SK-N-SH (cell line): ENCODE data around the gene TTN. TPM values are rescaled to one million over a fixed set of nuclear protein-coding genes. Genes with fewer than 3 reads are reported as not detected.
A peak's percentile ranks its signal among the peaks of the same experiment; 100 is the strongest.

Experiments
- CTCF ChIA-PET: fragments of 300-600, 350-600 bp; formaldehyde crosslinking; extraction: SDS; loops from one replicate; lab custom pipeline; 2021; lab: Yijun Ruan, JAX
- POLR2A ChIA-PET: fragments of 350-600 bp; sonication (Branson Sonifier 250); formaldehyde crosslinking; extraction: SDS; loops from one replicate; lab custom pipeline; 2020; ENCODE audit warnings: antibody characterized with exemption, inconsistent platforms; lab: Yijun Ruan, JAX
- DNase-seq: peaks from one replicate; pipeline ENCODE4 v3.0.0; 2012
- H2AFZ ChIP-seq: fragments of 200-600 bp; sonication (generic); 2 replicates; pipeline ENCODE4 v1.8.1; 2016; ENCODE audit warnings: antibody characterized with exemption, mild to moderate bottlenecking, low read depth
- H3F3A ChIP-seq: fragments of 200-600 bp; sonication (generic); replicated peaks from 2 replicates; pipeline ENCODE3; 2016; ENCODE audit warnings: antibody characterized with exemption, mild to moderate bottlenecking; ENCODE audit not compliant: insufficient read depth
- H3K27ac ChIP-seq, 2 experiments: fragments of 200-500 bp in 1 of 2; fragments of 200-600 bp in 1 of 2; sonication (Bioruptor generic) in 1 of 2; sonication (generic), shearing (Covaris generic) in 1 of 2; 2 replicates each; pipeline versions ENCODE4 v1.5.1 to v1.6.1; 2014 to 2016; ENCODE audit warnings: low read depth in 2 of 2, inconsistent platforms in 1 of 2, low read length in 1 of 2, mild to moderate bottlenecking in 1 of 2, mixed read lengths in 1 of 2
- H3K27me3 ChIP-seq: fragments of 200-600 bp; sonication (generic), shearing (Covaris generic); 2 replicates; pipeline ENCODE4 v1.6.1; 2016; ENCODE audit warnings: mixed run types; ENCODE audit not compliant: insufficient read depth
- H3K36me3 ChIP-seq, 2 experiments: fragments of 200-500 bp in 1 of 2; fragments of 200-600 bp in 1 of 2; sonication (Bioruptor generic) in 1 of 2; sonication (generic) in 1 of 2; replicated peaks in 1 of 2; 2 replicates each; pipeline versions ENCODE3 to v1.5.1; 2014 to 2016; ENCODE audit warnings: low read length in 1 of 2, mild to moderate bottlenecking in 1 of 2; ENCODE audit not compliant: insufficient read depth in 2 of 2, control insufficient read depth in 1 of 2
- H3K4me1 ChIP-seq, 2 experiments: fragments of 200-500 bp in 1 of 2; fragments of 200-600 bp in 1 of 2; sonication (Bioruptor generic) in 1 of 2; sonication (generic), shearing (Covaris generic) in 1 of 2; 2 replicates each; pipeline versions ENCODE4 v1.5.1 to v1.6.1; 2014 to 2016; ENCODE audit warnings: low read depth in 1 of 2, low read length in 1 of 2, mixed run types in 1 of 2; ENCODE audit not compliant: insufficient read depth in 2 of 2, control insufficient read depth in 1 of 2
- H3K4me2 ChIP-seq: fragments of 200-600 bp; sonication (generic), shearing (Covaris generic); 2 replicates; pipeline ENCODE4 v1.6.1; 2017; ENCODE audit warnings: mixed run types
- H3K4me3 ChIP-seq, 2 experiments: fragments of 200-500 bp in 1 of 2; fragments of 200-600 bp in 1 of 2; sonication (Bioruptor generic) in 1 of 2; sonication (generic), shearing (Covaris generic) in 1 of 2; 2 replicates each; pipeline versions ENCODE4 v1.5.1 to v1.8.1; 2014 to 2016; ENCODE audit warnings: low read depth in 2 of 2, inconsistent platforms in 1 of 2, low read length in 1 of 2, mild to moderate bottlenecking in 1 of 2, mixed read lengths in 1 of 2, moderate library complexity in 1 of 2
- H3K79me2 ChIP-seq: fragments of 200-600 bp; sonication (generic); 2 replicates; pipeline ENCODE4 v1.8.1; 2017; ENCODE audit warnings: mild to moderate bottlenecking; ENCODE audit not compliant: insufficient read depth
- H3K9ac ChIP-seq: fragments of 200-600 bp; sonication (generic); 2 replicates; pipeline ENCODE4 v1.6.1; 2017; ENCODE audit warnings: mixed run types
- H3K9me2 ChIP-seq: fragments of 200-600 bp; sonication (generic); 2 replicates; pipeline ENCODE4 v1.6.1; 2017; ENCODE audit warnings: mixed run types
- H3K9me3 ChIP-seq: fragments of 200-600 bp; sonication (generic); 2 replicates; pipeline ENCODE4 v1.6.1; 2017; ENCODE audit warnings: mixed run types, mild to moderate bottlenecking, moderate library complexity
- H4K20me1 ChIP-seq: fragments of 200-600 bp; sonication (generic); 2 replicates; pipeline ENCODE4 v1.6.1; 2017; ENCODE audit warnings: mild to moderate bottlenecking, mixed run types; ENCODE audit not compliant: insufficient read depth
- ELF1 ChIP-seq: IDR thresholded peaks from 2 replicates; pipeline ENCODE4 v1.4.0; 2012
- EZH2phosphoT487 ChIP-seq: fragments of 200-600 bp; sonication (generic); IDR thresholded peaks from 2 replicates; pipeline ENCODE4 v1.6.1; 2017; ENCODE audit warnings: low read depth, mixed run types, mild to moderate bottlenecking, antibody characterized with exemption, moderate library complexity, borderline replicate concordance
- GATA2 ChIP-seq: sonication (generic); formaldehyde crosslinking; IDR thresholded peaks from 2 replicates; pipeline ENCODE4 v1.5.0; 2020; ENCODE audit warnings: mild to moderate bottlenecking, missing genetic modification reagents
- NFIC ChIP-seq: IDR thresholded peaks from 2 replicates; pipeline ENCODE4 v1.4.0; 2012; ENCODE audit warnings: borderline replicate concordance
- RAD21 ChIP-seq: IDR thresholded peaks from 2 replicates; pipeline ENCODE4 v1.6.1; 2012; ENCODE audit warnings: mild to moderate bottlenecking, low read length
- RCOR1 ChIP-seq: fragments of 150-350 bp; IDR thresholded peaks from 2 replicates; pipeline ENCODE4 v1.6.1; 2017; ENCODE audit warnings: antibody characterized with exemption, low read length
- RXRA ChIP-seq: IDR thresholded peaks from 2 replicates; pipeline ENCODE4 v1.4.0; 2012; ENCODE audit warnings: low read depth, mild to moderate bottlenecking, borderline replicate concordance
- SIN3A ChIP-seq: IDR thresholded peaks from 2 replicates; pipeline ENCODE4 v1.6.1; 2012; ENCODE audit warnings: low read depth, mild to moderate bottlenecking, low read length, moderate library complexity, borderline replicate concordance
- TAF1 ChIP-seq: IDR thresholded peaks from 2 replicates; pipeline ENCODE4 v1.6.1; 2012; ENCODE audit warnings: low read depth, mild to moderate bottlenecking, low read length, moderate library complexity, borderline replicate concordance
- TEAD4 ChIP-seq: IDR thresholded peaks from 2 replicates; pipeline ENCODE4 v1.4.0; 2012; ENCODE audit warnings: mild to moderate bottlenecking, borderline replicate concordance; ENCODE audit not compliant: insufficient read depth
- whole genome bisulfite sequencing: methylation state at CpG from one replicate; pipeline ENCODE4 v1.1.6; 2017; ENCODE audit warnings: low lambda C conversion rate; 5-methylcytosine and 5-hydroxymethylcytosine counted together
- polyA plus RNA-seq, 3 experiments: library from polyadenylated mRNA; depleted of rRNA; stranded (reverse); fragments of >200 nt; gene quantifications; 2 replicates each; pipeline ENCODE4 v1.2.3, GENCODE V29; 2012
- TF ChIP-seq, protein P1 (sequence below): IDR thresholded peaks from 2 replicates; pipeline ENCODE4 v1.4.0; 2012; ENCODE audit warnings: low read depth, borderline replicate concordance
- TF ChIP-seq, protein P2 (sequence below): IDR thresholded peaks from 2 replicates; pipeline ENCODE4 v1.6.1; 2012; ENCODE audit warnings: mild to moderate bottlenecking, low read depth, low read length, moderate library complexity
- TF ChIP-seq, protein P3 (sequence below): fragments of 150-350 bp; IDR thresholded peaks from 2 replicates; pipeline ENCODE4 v1.6.1; 2017; ENCODE audit warnings: antibody characterized with exemption, low read length, low read depth, borderline replicate concordance
- TF ChIP-seq, protein P4 (sequence below): fragments of 150-350 bp; IDR thresholded peaks from 2 replicates; pipeline ENCODE4 v1.6.1; 2016; ENCODE audit warnings: mild to moderate bottlenecking, low read depth, low read length

The TTN gene
- polyA plus RNA-seq, 1 of the 3 experiments (the other 2 are of a cell fraction), result 0.08 TPM

DNA sequence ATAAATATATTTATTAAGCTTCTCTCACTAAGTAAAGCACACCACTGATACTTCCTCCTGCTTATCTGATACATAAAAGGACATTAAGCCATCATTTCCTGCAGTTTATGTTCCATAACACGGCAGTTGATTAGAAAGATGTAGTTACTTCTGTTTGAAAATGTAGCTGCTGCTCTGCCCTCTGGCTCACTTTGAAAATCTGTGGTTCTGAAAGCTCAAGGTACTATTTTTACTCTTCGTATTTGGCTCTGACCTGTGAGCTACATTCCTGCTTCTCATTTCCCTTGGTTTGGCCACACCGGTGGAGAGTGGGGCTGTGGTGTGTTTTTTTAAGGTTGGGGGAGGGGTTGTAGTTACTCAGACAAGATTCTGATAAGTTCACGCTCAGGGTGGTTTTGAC is 12.8 kb upstream of the TTN start:
- Histone ChIP-seq H3K36me3 (no peaks in the 10 kb centered on the region), H4K20me1 (no peaks in the 10 kb centered on the region), H3K4me1 (peaks cover 4% of the 10 kb centered on the region in 2 experiments; a peak in 2 of 4 replicates), H3K9me3 (no peaks in the 10 kb centered on the region)
- DNase-seq, result no peak
- CTCF ChIA-PET, result interaction anchor here (0.8 to 1.2 kb wide), 3 partner anchors 9 to 25 kb away, joined by 3 to 4 read pairs (median 3); no protein-coding TSS in a partner anchor
- TF ChIP-seq TAF1, result no peak
- TF ChIP-seq, protein P1, sequence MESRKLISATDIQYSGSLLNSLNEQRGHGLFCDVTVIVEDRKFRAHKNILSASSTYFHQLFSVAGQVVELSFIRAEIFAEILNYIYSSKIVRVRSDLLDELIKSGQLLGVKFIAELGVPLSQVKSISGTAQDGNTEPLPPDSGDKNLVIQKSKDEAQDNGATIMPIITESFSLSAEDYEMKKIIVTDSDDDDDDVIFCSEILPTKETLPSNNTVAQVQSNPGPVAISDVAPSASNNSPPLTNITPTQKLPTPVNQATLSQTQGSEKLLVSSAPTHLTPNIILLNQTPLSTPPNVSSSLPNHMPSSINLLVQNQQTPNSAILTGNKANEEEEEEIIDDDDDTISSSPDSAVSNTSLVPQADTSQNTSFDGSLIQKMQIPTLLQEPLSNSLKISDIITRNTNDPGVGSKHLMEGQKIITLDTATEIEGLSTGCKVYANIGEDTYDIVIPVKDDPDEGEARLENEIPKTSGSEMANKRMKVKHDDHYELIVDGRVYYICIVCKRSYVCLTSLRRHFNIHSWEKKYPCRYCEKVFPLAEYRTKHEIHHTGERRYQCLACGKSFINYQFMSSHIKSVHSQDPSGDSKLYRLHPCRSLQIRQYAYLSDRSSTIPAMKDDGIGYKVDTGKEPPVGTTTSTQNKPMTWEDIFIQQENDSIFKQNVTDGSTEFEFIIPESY, result no peak
- TF ChIP-seq GATA2 (CRISPR knock-in tag), result 0 out of 2 replicates have a peak, but pooled peaks have one; percentile 24
- no peak for TF ChIP-seq RCOR1
- TF ChIP-seq SIN3A, result no peak
- TF ChIP-seq, all 33 proteins: peak for 1
- Histone ChIP-seq H3K27ac (peak overlapping the region in 1 of 2 experiments; percentile 50; a peak in 2 of 4 replicates), H3K79me2 (no peaks in the 10 kb centered on the region), H3K9ac (no peak overlapping the region), H3K4me2 (no peak overlapping the region), H2AFZ (0 out of 2 replicates have a peak overlapping the region, but pooled peaks have one; percentile 70), H3K4me3 (no peak overlapping the region), H3F3A (peaks cover 8% of the 10 kb centered on the region), H3K9me2 (no peaks in the 10 kb centered on the region), H3K27me3 (no peaks in the 10 kb centered on the region)
- WGBS, result 53% methylated on average over 4 of the region's 4 CpGs
- POLR2A ChIA-PET, result no interaction called here

DNA sequence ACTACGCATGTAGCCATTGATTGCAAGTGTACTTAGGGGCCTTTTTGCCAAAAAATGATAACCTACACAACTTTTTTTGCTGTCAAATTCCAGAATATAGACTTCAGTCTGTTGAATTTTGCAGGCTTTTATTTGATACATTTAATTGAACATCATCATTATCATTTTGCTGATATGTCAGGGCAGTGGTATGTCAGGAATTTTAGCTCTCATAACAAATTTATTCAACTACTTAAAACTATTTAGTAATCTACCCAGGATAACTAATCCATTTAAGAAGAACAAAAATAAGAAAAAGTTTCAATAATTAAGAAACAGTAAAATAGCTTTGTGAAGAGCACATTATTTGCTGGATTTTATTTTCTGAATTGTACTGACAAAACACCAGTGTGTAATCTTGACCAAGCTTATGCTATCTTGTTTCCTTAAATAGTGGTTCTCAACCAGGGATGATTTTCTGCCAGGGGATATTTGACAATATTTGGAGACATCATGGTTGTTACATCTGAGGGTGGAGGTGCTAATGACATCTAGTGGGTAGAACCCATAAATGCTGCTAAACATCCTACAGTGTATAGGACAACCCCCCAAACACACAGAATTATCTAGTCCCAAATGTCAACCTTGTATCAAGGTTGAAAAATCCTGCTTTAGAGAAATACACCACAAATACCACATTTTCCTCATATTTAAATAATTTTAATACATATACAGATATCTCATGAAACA is 12.1 kb upstream of the TTN start:
- no peaks in the 10 kb centered on the region for H3K9me3 ChIP-seq
- H3K4me2 ChIP-seq, result no peak overlapping the region
- peaks cover 8% of the 10 kb centered on the region for H3F3A ChIP-seq
- no peak for DNase-seq
- no peaks in the 10 kb centered on the region for H3K79me2 ChIP-seq
- H4K20me1 ChIP-seq, result no peaks in the 10 kb centered on the region
- no peak overlapping the region for H3K4me3 ChIP-seq
- H3K9ac ChIP-seq, result no peak overlapping the region
- no peaks in the 10 kb centered on the region for H3K9me2 ChIP-seq
- no peak overlapping the region; the same call in 1 of the 2 replicates for H2AFZ ChIP-seq
- H3K27me3 ChIP-seq, result no peaks in the 10 kb centered on the region
- POLR2A ChIA-PET, result no interaction called here
- CTCF ChIA-PET, result interaction anchor here (0.8 to 1.2 kb wide), 2 partner anchors 10 to 26 kb away, joined by 3 to 4 read pairs; no protein-coding TSS in a partner anchor
- WGBS, result 90% methylated on average over 1 of the region's 1 CpG
- no peak overlapping the region; a peak in 1 of 4 replicates for H3K27ac ChIP-seq
- H3K4me1 ChIP-seq, result peaks cover 4% of the 10 kb centered on the region in 2 experiments; a peak in 2 of 4 replicates
- no peaks in the 10 kb centered on the region for H3K36me3 ChIP-seq
- TF ChIP-seq TEAD4 (no peak), EZH2phosphoT487 (no peak), TAF1 (no peak), NFIC (no peak), RXRA (no peak), SIN3A (no peak), RAD21 (no peak), ELF1 (no peak)
- TF ChIP-seq, protein P2, sequence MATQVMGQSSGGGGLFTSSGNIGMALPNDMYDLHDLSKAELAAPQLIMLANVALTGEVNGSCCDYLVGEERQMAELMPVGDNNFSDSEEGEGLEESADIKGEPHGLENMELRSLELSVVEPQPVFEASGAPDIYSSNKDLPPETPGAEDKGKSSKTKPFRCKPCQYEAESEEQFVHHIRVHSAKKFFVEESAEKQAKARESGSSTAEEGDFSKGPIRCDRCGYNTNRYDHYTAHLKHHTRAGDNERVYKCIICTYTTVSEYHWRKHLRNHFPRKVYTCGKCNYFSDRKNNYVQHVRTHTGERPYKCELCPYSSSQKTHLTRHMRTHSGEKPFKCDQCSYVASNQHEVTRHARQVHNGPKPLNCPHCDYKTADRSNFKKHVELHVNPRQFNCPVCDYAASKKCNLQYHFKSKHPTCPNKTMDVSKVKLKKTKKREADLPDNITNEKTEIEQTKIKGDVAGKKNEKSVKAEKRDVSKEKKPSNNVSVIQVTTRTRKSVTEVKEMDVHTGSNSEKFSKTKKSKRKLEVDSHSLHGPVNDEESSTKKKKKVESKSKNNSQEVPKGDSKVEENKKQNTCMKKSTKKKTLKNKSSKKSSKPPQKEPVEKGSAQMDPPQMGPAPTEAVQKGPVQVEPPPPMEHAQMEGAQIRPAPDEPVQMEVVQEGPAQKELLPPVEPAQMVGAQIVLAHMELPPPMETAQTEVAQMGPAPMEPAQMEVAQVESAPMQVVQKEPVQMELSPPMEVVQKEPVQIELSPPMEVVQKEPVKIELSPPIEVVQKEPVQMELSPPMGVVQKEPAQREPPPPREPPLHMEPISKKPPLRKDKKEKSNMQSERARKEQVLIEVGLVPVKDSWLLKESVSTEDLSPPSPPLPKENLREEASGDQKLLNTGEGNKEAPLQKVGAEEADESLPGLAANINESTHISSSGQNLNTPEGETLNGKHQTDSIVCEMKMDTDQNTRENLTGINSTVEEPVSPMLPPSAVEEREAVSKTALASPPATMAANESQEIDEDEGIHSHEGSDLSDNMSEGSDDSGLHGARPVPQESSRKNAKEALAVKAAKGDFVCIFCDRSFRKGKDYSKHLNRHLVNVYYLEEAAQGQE, result no peak
- TF ChIP-seq, protein P3, sequence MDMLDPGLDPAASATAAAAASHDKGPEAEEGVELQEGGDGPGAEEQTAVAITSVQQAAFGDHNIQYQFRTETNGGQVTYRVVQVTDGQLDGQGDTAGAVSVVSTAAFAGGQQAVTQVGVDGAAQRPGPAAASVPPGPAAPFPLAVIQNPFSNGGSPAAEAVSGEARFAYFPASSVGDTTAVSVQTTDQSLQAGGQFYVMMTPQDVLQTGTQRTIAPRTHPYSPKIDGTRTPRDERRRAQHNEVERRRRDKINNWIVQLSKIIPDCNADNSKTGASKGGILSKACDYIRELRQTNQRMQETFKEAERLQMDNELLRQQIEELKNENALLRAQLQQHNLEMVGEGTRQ, result no peak
- TF ChIP-seq, protein P4, sequence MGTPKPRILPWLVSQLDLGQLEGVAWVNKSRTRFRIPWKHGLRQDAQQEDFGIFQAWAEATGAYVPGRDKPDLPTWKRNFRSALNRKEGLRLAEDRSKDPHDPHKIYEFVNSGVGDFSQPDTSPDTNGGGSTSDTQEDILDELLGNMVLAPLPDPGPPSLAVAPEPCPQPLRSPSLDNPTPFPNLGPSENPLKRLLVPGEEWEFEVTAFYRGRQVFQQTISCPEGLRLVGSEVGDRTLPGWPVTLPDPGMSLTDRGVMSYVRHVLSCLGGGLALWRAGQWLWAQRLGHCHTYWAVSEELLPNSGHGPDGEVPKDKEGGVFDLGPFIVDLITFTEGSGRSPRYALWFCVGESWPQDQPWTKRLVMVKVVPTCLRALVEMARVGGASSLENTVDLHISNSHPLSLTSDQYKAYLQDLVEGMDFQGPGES, result no peak
